Caco-2 (cell line): ENCODE data around the gene EPHB1. TPM values are rescaled to one million over a fixed set of nuclear protein-coding genes. Genes with fewer than 3 reads are reported as not detected.

Experiments
- BruUV-seq: library from RNA; stranded (reverse); fragments of 400-500 nt; replicated peaks from 2 replicates; lab custom pipeline; 2021; lab: Mats Ljungman, UMichigan
- CTCF ChIA-PET: fragments of 300-600 bp; sonication (Branson Sonifier 250); formaldehyde crosslinking; loops from one replicate; lab custom pipeline; 2022; ENCODE audit warnings: antibody characterized with exemption; lab: Charles Lee
- POLR2A ChIA-PET: fragments of 300-600 bp; sonication (Branson Sonifier 250); formaldehyde crosslinking; loops from one replicate; lab custom pipeline; 2022; ENCODE audit warnings: antibody characterized with exemption; lab: Charles Lee
- DNase-seq, 2 experiments: peaks; one replicate each; pipeline versions ENCODE4 v3.0.0 to v3.0.0-alpha.2; 2020 to 2022
- H3K27me3 ChIP-seq: replicated peaks from 2 replicates; pipeline ENCODE4 v1.6.0; 2011; ENCODE audit warnings: low read length; ENCODE audit not compliant: control insufficient read depth, insufficient read depth
- H3K36me3 ChIP-seq: 2 replicates; pipeline ENCODE4 v1.5.1; 2011; ENCODE audit warnings: low read length; ENCODE audit not compliant: control insufficient read depth, insufficient read depth
- H3K4me1 ChIP-seq: fragments of 250-450 bp; sonication (Bioruptor Pico); 2 replicates; pipeline ENCODE4 v1.5.1; 2020; ENCODE audit warnings: mild to moderate bottlenecking
- H3K4me3 ChIP-seq: 2 replicates; pipeline ENCODE4 v1.5.1; 2011; ENCODE audit warnings: low read depth, mild to moderate bottlenecking, control low read depth, low read length
- H3K9me3 ChIP-seq: fragments of 250-450 bp; sonication (Bioruptor Pico); 2 replicates; pipeline ENCODE4 v1.5.1; 2020; ENCODE audit warnings: mild to moderate bottlenecking, moderate library complexity
- H3K27ac Mint-ChIP-seq: one replicate; pipeline ENCODE4 v1.8.0; 2022; ENCODE audit warnings: mixed read lengths; ENCODE audit not compliant: unreplicated experiment
- H3K27me3 Mint-ChIP-seq: one replicate; pipeline ENCODE4 v1.8.0; 2022; ENCODE audit warnings: mixed read lengths; ENCODE audit not compliant: insufficient read depth, unreplicated experiment
- H3K36me3 Mint-ChIP-seq: one replicate; pipeline ENCODE4 v1.8.0; 2022; ENCODE audit warnings: mild to moderate bottlenecking, mixed read lengths; ENCODE audit not compliant: insufficient read depth, unreplicated experiment
- H3K4me1 Mint-ChIP-seq: one replicate; pipeline ENCODE4 v1.8.0; 2022; ENCODE audit warnings: low read depth, mixed read lengths; ENCODE audit not compliant: unreplicated experiment
- H3K4me3 Mint-ChIP-seq: one replicate; pipeline ENCODE4 v1.8.0; 2022; ENCODE audit warnings: mild to moderate bottlenecking, moderate library complexity, mixed read lengths; ENCODE audit not compliant: unreplicated experiment
- H3K9me3 Mint-ChIP-seq: one replicate; pipeline ENCODE4 v1.8.0; 2022; ENCODE audit warnings: mixed read lengths; ENCODE audit not compliant: unreplicated experiment
- CTCF ChIP-seq, 2 experiments: fragments of 200-600 bp in 1 of 2; IDR thresholded peaks; 1 replicate in 1 of 2; 2 replicates in 1 of 2; pipeline versions ENCODE4 v1.5.1 to v1.8.0; 2011 to 2022; ENCODE audit warnings: antibody characterized with exemption in 1 of 2, control low read depth in 1 of 2, inconsistent platforms in 1 of 2, low read depth in 1 of 2, low read length in 1 of 2, mild to moderate bottlenecking in 1 of 2, moderate library complexity in 1 of 2; ENCODE audit not compliant: insufficient read depth in 1 of 2, severe bottlenecking in 1 of 2, unreplicated experiment in 1 of 2
- intact Hi-C: fragments of 100-400 bp; cut with micrococcal nuclease; formaldehyde crosslinking; loops from one replicate; pipeline ENCODE4 v1.10.0; 2022; ENCODE audit not compliant: unreplicated experiment
- total RNA-seq: library from RNA; stranded (reverse); gene quantifications from 2 replicates; pipeline ENCODE4 v1.2.3, GENCODE V29; 2022

EPHB1 gene
- total RNA-seq, 1 experiment from 2014 or later: 2.3 TPM

- Histone ChIP-seq H3K4me3 (no peak overlapping the region), H3K4me1 (no peaks in the 10 kb centered on the region), H3K27me3 (no peaks in the 10 kb centered on the region), H3K36me3 (no peaks in the 10 kb centered on the region), H3K9me3 (no peaks in the 10 kb centered on the region)
- Mint-ChIP-seq H3K9me3 (no peaks in the 10 kb centered on the region), H3K27ac (no peak overlapping the region), H3K27me3 (peaks cover 11% of the 10 kb centered on the region), H3K4me1 (no peaks in the 10 kb centered on the region), H3K36me3 (no peaks in the 10 kb centered on the region), H3K4me3 (no peak overlapping the region)
- BruUV-seq: no TSS peak
- DNase-seq: no peak
- no peak for TF ChIP-seq CTCF (IDR thresholded peaks at IDR 0.05; ENCODE audit: insufficient read depth in 1 of 2, low read depth in 1 of 2, low read length in 1 of 2, severe bottlenecking in 1 of 2, unreplicated experiment in 1 of 2)
- ChIA-PET POLR2A (no interaction called here), CTCF (no interaction called here)
- intact Hi-C loops: no loop called here
Observed at GRCh38 chr3:134822090-134822489, 27.0 kb downstream of the EPHB1 start.

- Histone ChIP-seq H3K4me1 (no peaks in the 10 kb centered on the region), H3K36me3 (no peaks in the 10 kb centered on the region), H3K27me3 (no peaks in the 10 kb centered on the region), H3K9me3 (no peaks in the 10 kb centered on the region), H3K4me3 (no peak overlapping the region)
- intact Hi-C loops: no loop called here
- Mint-ChIP-seq H3K27me3 (peaks cover 6% of the 10 kb centered on the region), H3K36me3 (no peaks in the 10 kb centered on the region), H3K9me3 (no peaks in the 10 kb centered on the region), H3K27ac (no peak overlapping the region), H3K4me3 (no peak overlapping the region), H3K4me1 (no peaks in the 10 kb centered on the region)
- BruUV-seq: no TSS peak
- no peak for DNase-seq
- ChIA-PET CTCF (no interaction called here), POLR2A (no interaction called here)
- no peak for TF ChIP-seq CTCF (IDR thresholded peaks at IDR 0.05; ENCODE audit: insufficient read depth in 1 of 2, low read depth in 1 of 2, low read length in 1 of 2, severe bottlenecking in 1 of 2, unreplicated experiment in 1 of 2)
Observed at GRCh38 chr3:134823679-134824078, 28.6 kb downstream of the EPHB1 start.

GRCh38 chr3:134824791-134825190, 29.7 kb downstream of the EPHB1 start:
- DNase-seq: no peak
- ChIA-PET POLR2A (no interaction called here), CTCF (interaction anchor here (0.6 kb wide), 1 partner anchor 261 kb away, joined by 3 read pairs; no protein-coding TSS in a partner anchor)
- Histone ChIP-seq H3K4me1 (no peaks in the 10 kb centered on the region), H3K27me3 (no peaks in the 10 kb centered on the region), H3K36me3 (no peaks in the 10 kb centered on the region), H3K9me3 (no peaks in the 10 kb centered on the region), H3K4me3 (no peak overlapping the region)
- Mint-ChIP-seq H3K4me1 (no peaks in the 10 kb centered on the region), H3K27me3 (peaks cover under 1% of the 10 kb centered on the region), H3K4me3 (no peak overlapping the region), H3K9me3 (no peaks in the 10 kb centered on the region), H3K27ac (no peak overlapping the region), H3K36me3 (no peaks in the 10 kb centered on the region)
- no TSS peak for BruUV-seq
- no peak for TF ChIP-seq CTCF (IDR thresholded peaks at IDR 0.05; ENCODE audit: insufficient read depth in 1 of 2, low read depth in 1 of 2, low read length in 1 of 2, severe bottlenecking in 1 of 2, unreplicated experiment in 1 of 2)
- intact Hi-C loops: no loop called here
